Upper lobe of right lung (tissue), 1 donor: ENCODE data around the gene DRC1. TPM values are rescaled to one million over a fixed set of nuclear protein-coding genes. Genes with fewer than 3 reads are reported as not detected.

Source experiments
- ATAC-seq: fragments of 200-7000 bp; cut with Tn5 transposase; one replicate; pipeline ENCODE4 v1.9.1; 2020; ENCODE audit warnings: mild to moderate bottlenecking, moderate library complexity
- DNase-seq: peaks from one replicate; pipeline ENCODE4 v3.0.0-alpha.2; 2020
- H3K27ac ChIP-seq: fragments of 200-600 bp; one replicate; pipeline ENCODE4 v1.8.0; 2022
- H3K27me3 ChIP-seq: fragments of 200-600 bp; one replicate; pipeline ENCODE4 v1.8.0; 2022; ENCODE audit warnings: mild to moderate bottlenecking
- H3K36me3 ChIP-seq: fragments of 200-600 bp; one replicate; pipeline ENCODE4 v1.8.0; 2022
- H3K4me1 ChIP-seq: fragments of 200-600 bp; one replicate; pipeline ENCODE4 v1.8.0; 2022
- H3K4me3 ChIP-seq: fragments of 200-600 bp; one replicate; pipeline ENCODE4 v1.8.0; 2022; ENCODE audit warnings: mild to moderate bottlenecking
- H3K9me3 ChIP-seq: fragments of 200-600 bp; one replicate; pipeline ENCODE4 v1.8.0; 2022
- intact Hi-C: fragments of 100-400 bp; cut with DNase I; formaldehyde crosslinking; loops from one replicate; pipeline ENCODE4 v1.11.0; 2022
- total RNA-seq: library from RNA; stranded (reverse); fragmentation: NEBNext Ultra II Directional; extraction: Animal tissue kit (Norgen Biotek cat#: 25700); gene quantifications from one replicate; pipeline ENCODE4 v1.2.1, GENCODE V29; 2021
- TF ChIP-seq, protein P1 (sequence below): fragments of 200-600 bp; IDR thresholded peaks from one replicate; pipeline ENCODE4 v1.8.0; 2022; ENCODE audit warnings: antibody characterized with exemption
- donor health status: DM: no; HTN: yes; CAD: no; lungs with severe emphysema.

Gene DRC1
- total RNA-seq, 1 donor from 2014 or later, result not detected

DNA sequence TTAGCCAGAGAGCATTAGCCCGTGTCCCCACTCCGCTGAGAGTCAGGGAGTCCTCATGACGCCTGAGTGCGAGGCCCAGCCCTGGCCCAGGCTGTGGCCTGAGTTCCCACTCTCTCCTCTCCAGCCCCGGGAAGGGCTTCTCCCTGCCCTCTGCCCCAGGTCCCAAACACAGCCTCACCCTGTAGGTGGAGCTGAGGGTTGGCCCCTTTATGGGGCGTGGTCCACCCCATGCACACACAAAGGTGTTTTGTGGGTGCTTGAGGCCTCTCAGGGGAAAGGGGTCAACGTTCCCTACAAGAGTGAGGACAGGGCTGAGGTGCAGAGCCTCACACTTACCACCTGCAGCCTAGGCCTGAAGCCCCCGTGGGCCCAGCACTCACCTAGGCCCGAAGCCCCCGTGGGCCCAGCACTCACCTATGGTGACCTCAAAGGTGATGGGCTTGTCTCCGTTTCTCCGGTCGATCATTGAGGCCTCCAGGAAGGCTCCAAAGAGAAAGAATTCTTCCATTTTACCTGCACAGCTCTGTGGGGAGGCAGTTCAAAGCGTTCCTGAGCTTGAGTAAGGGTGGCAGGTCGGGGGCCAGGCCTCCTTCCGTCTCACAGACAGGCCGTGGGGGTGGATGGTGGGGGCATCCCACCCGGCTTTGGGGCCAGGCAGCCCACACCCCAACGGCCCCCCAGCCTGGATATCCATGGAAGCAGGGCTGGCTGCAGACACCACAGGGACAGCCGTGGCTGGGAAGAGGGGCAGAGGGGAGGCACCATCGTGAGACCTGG lies 78.3 kb downstream of the DRC1 start:
- Histone ChIP-seq H3K27me3 (no peaks in the 10 kb centered on the region), H3K9me3 (no peaks in the 10 kb centered on the region), H3K27ac (no peak overlapping the region), H3K4me1 (peaks cover 3% of the 10 kb centered on the region), H3K36me3 (no peaks in the 10 kb centered on the region), H3K4me3 (no peak overlapping the region)
- TF ChIP-seq, protein P1, sequence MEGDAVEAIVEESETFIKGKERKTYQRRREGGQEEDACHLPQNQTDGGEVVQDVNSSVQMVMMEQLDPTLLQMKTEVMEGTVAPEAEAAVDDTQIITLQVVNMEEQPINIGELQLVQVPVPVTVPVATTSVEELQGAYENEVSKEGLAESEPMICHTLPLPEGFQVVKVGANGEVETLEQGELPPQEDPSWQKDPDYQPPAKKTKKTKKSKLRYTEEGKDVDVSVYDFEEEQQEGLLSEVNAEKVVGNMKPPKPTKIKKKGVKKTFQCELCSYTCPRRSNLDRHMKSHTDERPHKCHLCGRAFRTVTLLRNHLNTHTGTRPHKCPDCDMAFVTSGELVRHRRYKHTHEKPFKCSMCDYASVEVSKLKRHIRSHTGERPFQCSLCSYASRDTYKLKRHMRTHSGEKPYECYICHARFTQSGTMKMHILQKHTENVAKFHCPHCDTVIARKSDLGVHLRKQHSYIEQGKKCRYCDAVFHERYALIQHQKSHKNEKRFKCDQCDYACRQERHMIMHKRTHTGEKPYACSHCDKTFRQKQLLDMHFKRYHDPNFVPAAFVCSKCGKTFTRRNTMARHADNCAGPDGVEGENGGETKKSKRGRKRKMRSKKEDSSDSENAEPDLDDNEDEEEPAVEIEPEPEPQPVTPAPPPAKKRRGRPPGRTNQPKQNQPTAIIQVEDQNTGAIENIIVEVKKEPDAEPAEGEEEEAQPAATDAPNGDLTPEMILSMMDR, result no peak
- intact Hi-C loops, result no loop called here
- no peak for DNase-seq
- ATAC-seq, result no peak

DNA sequence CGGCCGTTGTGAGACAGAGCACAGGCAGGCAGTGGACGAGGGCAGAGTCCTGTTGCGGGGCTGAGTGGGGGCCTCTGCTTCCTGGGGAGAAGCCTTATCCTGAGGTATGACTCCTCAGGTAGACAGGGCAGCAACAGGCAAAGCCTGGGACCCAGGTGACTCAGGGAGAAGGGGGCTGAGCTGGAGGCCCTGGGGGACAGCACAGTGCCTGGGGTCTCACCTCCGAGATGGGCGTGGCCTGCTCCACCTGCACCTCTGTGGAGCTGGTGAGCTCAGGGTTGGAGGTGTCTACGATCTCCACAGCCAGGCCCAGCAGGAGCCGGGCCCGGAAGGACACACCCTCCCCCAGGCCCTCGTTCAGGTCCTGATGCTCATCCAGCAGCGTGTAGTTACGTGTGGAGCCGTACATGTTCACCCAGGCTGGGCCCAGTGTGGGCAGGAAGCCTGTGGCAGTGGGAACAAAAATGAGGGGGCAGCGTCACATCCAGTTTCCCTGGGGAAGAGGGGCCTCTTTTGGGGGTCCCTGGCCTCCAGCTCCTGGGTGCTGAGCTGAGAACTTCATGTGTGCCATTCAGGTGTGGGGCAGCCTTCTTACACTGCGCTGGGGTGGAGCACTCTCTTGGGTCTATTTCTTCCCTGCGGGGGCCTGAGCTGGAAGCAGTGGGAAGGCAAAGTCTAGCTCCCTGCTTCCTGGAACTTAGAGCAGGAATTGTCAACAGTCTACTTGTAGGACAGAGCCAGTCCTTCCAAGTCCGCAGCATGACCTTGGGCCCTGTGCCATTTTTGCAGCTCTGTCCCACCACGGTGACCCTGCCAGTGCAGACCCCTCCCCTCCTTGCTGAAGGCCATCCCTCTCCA lies 79.1 kb downstream of the DRC1 start:
- no peak overlapping the region for H3K27ac ChIP-seq
- intact Hi-C loops, result no loop called here
- no peak for ATAC-seq

DNA sequence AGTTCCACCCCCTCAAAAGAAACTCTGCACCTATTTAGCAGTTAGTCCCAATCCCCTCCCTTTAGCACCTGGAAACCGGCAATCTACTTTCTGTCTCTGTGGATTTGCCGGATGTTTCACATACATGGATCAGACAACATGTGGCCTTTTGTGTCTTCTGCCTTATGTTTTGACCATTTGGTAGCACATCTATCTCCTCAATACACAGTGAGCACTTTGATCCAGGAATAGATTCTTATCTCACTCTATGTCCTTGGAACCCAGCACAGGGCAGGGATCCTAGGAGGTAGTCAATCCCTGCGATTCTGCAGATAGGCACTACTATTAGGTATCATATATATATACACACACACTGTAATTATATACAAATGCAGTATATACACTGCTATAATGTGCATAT lies 80.0 kb downstream of the DRC1 start:
- H3K27ac ChIP-seq, result no peak overlapping the region
- no peaks in the 10 kb centered on the region for H3K36me3 ChIP-seq
- no peaks in the 10 kb centered on the region for H3K9me3 ChIP-seq
- H3K4me3 ChIP-seq, result no peak overlapping the region
- H3K27me3 ChIP-seq, result no peaks in the 10 kb centered on the region
- TF ChIP-seq, protein P1, result no peak
- intact Hi-C loops, result no loop called here
- no peak for ATAC-seq
- peaks cover 3% of the 10 kb centered on the region for H3K4me1 ChIP-seq
- no peak for DNase-seq

More for the DNA sequence above, 79.1 kb downstream of the DRC1 start:
- H3K4me3 ChIP-seq, result no peak overlapping the region
- DNase-seq, result no peak
- peaks cover 3% of the 10 kb centered on the region for H3K4me1 ChIP-seq
- H3K36me3 ChIP-seq, result no peaks in the 10 kb centered on the region
- TF ChIP-seq, protein P1, result no peak
- no peaks in the 10 kb centered on the region for H3K27me3 ChIP-seq
- no peaks in the 10 kb centered on the region for H3K9me3 ChIP-seq

DNA sequence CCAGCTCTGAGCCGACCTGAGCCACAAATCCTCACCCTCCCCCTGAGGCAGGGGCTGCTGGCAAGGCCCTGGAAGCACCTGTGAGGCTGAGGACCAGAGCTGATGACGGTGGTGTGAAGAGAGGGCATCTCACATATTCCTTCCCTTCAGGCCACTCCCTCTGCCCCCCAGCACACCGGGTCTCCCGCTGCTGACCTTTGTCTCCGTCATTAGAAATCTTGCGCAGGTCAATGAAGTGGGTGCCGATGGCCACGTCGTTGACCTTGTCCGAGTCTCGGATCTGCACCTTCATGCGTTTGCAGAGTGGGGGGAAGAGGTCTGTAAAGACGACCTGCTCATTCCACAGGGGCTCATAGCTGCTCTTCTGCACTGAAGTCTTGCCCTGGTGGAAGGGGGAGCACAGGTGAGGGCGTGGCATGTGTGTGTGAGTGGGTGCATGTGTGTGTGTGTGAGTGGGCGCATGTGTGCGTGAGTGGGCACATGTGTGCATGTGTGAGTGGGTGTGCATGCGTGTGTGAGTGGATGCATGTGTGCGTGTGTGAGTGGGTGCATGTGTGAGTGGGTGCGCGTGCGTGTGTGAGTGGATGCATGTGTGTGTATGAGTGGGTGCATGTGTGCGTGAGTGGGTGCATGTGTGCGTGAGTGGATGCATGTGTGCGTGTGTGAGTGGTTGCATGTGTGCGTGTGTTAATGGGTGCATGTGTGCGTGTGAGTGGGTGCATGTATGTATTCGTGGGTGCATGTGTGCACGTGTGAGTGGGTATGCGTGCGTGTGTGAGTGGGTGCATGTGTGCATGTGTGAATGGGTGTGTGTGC lies 80.7 kb downstream of the DRC1 start:
- no peak for ATAC-seq
- DNase-seq, result no peak
- no peaks in the 10 kb centered on the region for H3K36me3 ChIP-seq
- intact Hi-C loops, result no loop called here
- TF ChIP-seq, protein P1, result no peak
- no peak overlapping the region for H3K4me3 ChIP-seq
- H3K27ac ChIP-seq, result no peak overlapping the region
- no peaks in the 10 kb centered on the region for H3K9me3 ChIP-seq
- peaks cover 3% of the 10 kb centered on the region for H3K4me1 ChIP-seq
- H3K27me3 ChIP-seq, result no peaks in the 10 kb centered on the region

DNA sequence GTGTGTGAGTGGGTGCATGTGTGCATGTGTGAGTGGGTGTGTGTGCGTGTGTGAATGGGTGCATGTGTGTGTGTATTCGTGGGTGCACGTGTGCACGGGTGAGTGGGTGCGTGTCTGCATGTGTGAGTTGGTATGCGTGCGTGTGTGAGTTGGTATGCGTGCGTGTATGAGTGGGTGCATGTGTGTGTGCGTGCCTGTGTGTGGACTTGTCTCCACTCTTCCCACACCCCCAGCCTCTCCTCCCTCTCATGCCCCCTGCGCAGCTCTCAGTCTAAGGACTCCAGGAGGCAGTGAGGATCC lies 81.3 kb downstream of the DRC1 start:
- no peaks in the 10 kb centered on the region for H3K27me3 ChIP-seq
- peaks cover 3% of the 10 kb centered on the region for H3K4me1 ChIP-seq
- ATAC-seq (no peak), DNase-seq (no peak)
- intact Hi-C loops, result no loop called here
- H3K36me3 ChIP-seq, result no peaks in the 10 kb centered on the region
- no peaks in the 10 kb centered on the region for H3K9me3 ChIP-seq
- TF ChIP-seq, protein P1, result no peak
- H3K27ac ChIP-seq, result no peak overlapping the region
- no peak overlapping the region for H3K4me3 ChIP-seq
